GM13976 (cell line): Measurements from ENCODE around the gene AKR1A1.
"Not testable (repeated sequence)": the region's sequence is repeated elsewhere in the genome, so short reads cannot be mapped to it uniquely, and the experiment has no call there.

ENCODE experiments used
- DNase-seq: peaks from one replicate; pipeline ENCODE4 v3.0.0; 2012; ENCODE audit warnings: low spot score
- CTCF ChIP-seq: IDR thresholded peaks from 2 replicates; pipeline ENCODE4 v1.5.1; 2012; ENCODE audit warnings: borderline replicate concordance, mild to moderate bottlenecking; ENCODE audit not compliant: insufficient read depth; ENCODE audit errors: extremely low read depth, missing control alignments, control extremely low read depth
- in situ Hi-C: fragments of 300-500 bp; cut with MboI; formaldehyde crosslinking; loops from one replicate; pipeline ENCODE4 v1.12.0; 2022; ENCODE audit warnings: low sequenced_read_pairs, mixed read lengths, inconsistent platforms; ENCODE audit not compliant: unreplicated experiment

The AKR1A1 gene

DNA sequence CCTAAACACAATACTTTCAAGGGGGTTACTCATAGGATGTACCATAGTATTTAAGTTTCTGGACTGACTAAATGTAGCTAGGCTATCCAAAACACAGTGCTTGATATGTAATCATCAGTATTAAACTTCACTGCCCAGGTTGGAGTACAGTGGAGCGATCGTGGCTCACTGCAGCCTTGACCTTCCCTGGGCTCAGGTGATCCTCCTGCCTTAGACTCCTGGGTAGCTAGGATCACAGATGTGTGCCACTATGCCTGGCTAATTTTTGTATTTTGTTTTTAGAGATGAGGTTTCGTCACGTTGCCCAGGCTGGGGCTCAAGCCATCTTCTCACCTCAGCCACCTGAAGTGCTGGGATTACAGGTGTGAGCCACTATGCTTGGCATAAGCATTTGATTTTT is 43.8 kb downstream of the AKR1A1 start:
- no peak for DNase-seq
- in situ Hi-C loops, result no loop called here
- no peak for TF ChIP-seq CTCF

DNA sequence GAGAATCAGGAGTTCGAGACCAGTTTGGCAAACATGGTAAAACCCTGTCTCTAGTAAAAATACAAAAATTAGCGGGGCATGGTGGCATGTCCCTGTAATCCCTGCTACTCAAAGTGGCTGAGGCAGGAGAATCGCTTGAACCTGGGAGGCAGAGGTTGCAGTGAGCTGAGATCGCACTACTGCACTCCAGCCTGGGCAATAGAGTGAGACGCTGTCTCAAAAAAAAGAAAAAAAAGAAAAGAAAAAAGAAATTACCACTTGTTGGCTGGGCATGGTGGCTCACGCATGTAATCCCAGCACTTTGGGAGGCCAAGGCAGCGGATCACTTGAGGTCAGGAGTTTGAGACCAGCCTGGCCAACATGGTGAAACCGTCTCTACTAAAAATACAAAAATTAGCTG is 46.1 kb downstream of the AKR1A1 start:
- DNase-seq, in situ Hi-C loops: not testable (repeated sequence)

DNA sequence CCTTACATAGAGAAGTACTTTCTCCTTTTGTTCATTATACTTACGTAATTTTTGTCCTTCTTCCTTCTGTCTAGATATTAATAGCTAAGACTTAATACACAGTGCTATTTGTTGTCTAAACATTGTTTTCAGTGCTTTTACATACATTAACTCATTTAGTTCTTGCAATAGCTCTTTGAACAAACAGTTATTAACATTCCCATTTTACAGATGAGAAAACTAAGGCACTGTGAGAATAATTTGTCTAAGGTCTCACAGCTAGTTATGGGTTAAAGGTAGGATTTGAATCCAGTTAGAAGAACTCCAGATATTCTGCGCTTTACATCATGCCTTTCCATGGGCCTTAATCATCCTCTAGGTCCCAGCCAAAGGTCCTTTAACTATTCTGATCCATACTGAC is 53.6 kb downstream of the AKR1A1 start:
- no peak for DNase-seq
- in situ Hi-C loops, result no loop called here
- no peak for TF ChIP-seq CTCF

GRCh38 chr1:45607404-45608074 is 56.9 kb downstream of the AKR1A1 start:
- DNase-seq, result no peak
- in situ Hi-C loops, result no loop called here
- TF ChIP-seq CTCF, result no peak

DNA sequence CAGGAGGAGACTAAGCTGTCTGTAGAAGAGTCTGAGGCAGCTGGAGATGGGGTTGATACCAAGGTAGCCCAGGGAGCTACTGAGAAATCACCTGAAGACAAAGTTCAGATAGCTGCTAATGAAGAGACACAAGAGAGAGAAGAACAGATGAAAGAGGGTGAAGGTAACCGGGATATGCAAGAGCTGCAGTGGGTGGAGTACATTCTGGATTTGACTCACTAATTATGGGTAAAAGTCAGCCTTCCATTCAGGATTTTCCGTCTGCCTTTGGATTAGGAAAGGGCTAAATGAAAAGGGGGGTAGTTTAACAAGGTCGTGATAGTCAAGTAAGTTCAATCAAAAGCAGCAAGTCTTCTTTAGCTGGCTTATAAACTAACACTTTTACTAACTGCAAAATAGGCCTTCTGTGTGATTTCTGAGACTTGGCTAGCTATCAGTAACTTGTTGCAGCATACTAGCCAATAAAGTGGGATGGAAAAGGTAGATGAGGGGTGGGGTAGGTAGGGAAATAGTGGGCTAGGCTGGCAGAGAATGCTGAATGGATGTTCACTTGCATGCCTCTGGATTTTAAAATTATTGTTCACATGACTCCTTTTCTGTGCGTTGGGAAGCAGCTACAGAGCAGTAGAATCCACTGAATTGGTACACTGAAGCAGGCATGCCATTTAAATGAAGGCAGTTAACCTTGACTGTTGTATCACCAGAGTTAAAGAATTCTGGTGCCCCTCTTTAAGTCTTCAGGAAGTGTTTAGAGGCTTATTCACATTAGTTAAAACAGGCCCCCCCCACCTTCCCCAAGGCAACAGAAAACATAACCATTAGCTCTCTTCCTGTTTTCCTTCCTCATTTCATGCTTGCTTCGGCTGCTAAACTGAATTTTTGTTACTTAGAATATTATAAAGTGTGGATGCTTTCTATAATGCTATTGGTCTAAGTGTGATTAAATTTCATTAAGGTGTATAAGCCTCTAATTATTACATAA is 57.8 kb downstream of the AKR1A1 start:
- no peak for DNase-seq
- in situ Hi-C loops, result no loop called here
- TF ChIP-seq CTCF, result no peak

DNA sequence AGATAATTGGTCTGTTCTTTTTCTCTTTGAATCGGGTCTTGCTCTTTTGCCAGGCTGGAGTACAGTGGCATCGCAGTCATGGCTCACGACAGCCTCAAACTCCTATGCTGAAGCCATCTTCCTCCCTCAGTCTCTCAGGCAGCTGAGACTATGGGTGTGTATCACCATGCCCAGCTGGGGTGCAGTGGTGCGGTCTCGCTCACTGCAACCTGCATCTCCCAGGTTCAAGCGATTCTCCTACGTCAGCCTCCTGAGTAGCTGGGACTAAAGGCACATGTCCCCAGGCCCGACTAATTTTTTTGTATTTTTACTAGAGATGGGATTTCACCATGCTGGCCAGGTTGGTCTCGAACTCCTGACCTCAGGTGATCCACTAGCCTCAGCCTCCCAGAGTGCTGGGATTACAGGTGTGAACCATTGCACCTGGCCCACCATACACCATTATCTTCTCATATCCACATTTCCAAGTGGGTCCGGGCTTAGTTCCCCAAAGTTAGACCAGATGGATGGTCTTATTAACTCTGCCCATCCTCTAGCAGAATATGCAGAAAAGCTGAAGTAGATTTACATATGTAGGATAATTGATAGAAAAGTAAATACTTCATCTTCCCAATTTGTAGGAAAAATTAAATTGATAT is 60.1 kb downstream of the AKR1A1 start:
- TF ChIP-seq CTCF, result no peak
- DNase-seq, result no peak
- in situ Hi-C loops, result no loop called here
